Spleen (tissue), 7 donors: Measurements from ENCODE around the gene SNX10.

ENCODE experiments used
- POLR2A ChIP-seq, 3 donors: fragments of 450-650 bp; IDR thresholded peaks; one replicate each; pipeline ENCODE4 v1.5.1; 2017; ENCODE audit warnings: antibody characterized with exemption in 3 of 3, mild to moderate bottlenecking in 1 of 3
- TF ChIP-seq, protein P1 (sequence below), 11 experiments: fragments of 200-600 bp in 7 of 11; fragments of 450-650 bp in 4 of 11; sonication (generic) in 4 of 11; IDR thresholded peaks in 8 of 11; conservative IDR thresholded peaks in 3 of 11; 1 replicate in 7 of 11; 2 replicates in 4 of 11; pipeline versions ENCODE4 v1.4.0 to v1.8.0; 2016 to 2021; ENCODE audit warnings: antibody characterized with exemption in 11 of 11, inconsistent platforms in 4 of 11, mild to moderate bottlenecking in 1 of 11
- donor health status: DM: no; HTN: no; CAD: no; lungs with moderate emphysema.
- donor health status: DM: no; HTN: no; CAD: no.
- donor health status: DM: no; HTN: no; CAD: no.

DNA sequence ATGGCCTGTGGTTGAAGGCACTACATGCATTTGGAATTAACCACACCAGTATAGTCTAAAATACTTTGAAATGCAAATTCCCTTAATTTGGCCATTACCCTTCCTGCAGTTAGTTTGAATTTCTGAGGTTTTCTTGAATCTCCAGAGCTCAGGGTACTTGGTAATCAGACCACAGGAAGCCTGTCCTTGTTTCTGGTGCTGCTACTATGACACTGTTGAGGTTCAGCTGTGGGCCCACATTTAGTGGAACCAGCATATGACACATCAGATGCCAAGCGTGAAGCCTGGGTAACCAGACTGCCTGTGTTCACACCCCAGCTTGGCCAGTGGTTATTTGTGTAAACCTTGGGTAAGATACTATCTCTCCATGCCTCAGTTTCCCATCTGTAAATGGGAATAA is 124.3 kb downstream of the SNX10 start:
- TF ChIP-seq, protein P1, sequence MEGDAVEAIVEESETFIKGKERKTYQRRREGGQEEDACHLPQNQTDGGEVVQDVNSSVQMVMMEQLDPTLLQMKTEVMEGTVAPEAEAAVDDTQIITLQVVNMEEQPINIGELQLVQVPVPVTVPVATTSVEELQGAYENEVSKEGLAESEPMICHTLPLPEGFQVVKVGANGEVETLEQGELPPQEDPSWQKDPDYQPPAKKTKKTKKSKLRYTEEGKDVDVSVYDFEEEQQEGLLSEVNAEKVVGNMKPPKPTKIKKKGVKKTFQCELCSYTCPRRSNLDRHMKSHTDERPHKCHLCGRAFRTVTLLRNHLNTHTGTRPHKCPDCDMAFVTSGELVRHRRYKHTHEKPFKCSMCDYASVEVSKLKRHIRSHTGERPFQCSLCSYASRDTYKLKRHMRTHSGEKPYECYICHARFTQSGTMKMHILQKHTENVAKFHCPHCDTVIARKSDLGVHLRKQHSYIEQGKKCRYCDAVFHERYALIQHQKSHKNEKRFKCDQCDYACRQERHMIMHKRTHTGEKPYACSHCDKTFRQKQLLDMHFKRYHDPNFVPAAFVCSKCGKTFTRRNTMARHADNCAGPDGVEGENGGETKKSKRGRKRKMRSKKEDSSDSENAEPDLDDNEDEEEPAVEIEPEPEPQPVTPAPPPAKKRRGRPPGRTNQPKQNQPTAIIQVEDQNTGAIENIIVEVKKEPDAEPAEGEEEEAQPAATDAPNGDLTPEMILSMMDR (IDR thresholded peaks at IDR 0.05 in 8 of 11, conservative IDR thresholded peaks at IDR 0.05 in 3 of 11) = no peak
- TF ChIP-seq POLR2A (IDR thresholded peaks at IDR 0.05) = no peak
